Measurements from ENCODE around the gene GPR146. TPM values are rescaled to one million over a fixed set of nuclear protein-coding genes. Genes with fewer than 3 reads are reported as not detected.

GPR146 gene
- total RNA-seq, 1 experiment from 2014 or later: 0.95 TPM

GRCh38 chr7:1090686-1091643, 46.6 kb downstream of the GPR146 start:
- BruUV-seq (replicated peaks): no TSS peak
- no peaks in the 10 kb centered on the region for H3K27me3 ChIP-seq (replicated peaks; ENCODE audit: insufficient read depth, low read depth, low read length, poor library complexity)
- H3K27ac ChIP-seq (ENCODE audit: low read depth, low read length, poor library complexity, severe bottlenecking): no peak overlapping the region
- ChIA-PET POLR2A (ENCODE audit: low non-redundant PET) (no interaction called here), CTCF (interaction anchor here (0.8 kb wide), 1 partner anchor 85 kb away, joined by 3 read pairs; no protein-coding TSS in a partner anchor)
- TF ChIP-seq, protein P1, sequence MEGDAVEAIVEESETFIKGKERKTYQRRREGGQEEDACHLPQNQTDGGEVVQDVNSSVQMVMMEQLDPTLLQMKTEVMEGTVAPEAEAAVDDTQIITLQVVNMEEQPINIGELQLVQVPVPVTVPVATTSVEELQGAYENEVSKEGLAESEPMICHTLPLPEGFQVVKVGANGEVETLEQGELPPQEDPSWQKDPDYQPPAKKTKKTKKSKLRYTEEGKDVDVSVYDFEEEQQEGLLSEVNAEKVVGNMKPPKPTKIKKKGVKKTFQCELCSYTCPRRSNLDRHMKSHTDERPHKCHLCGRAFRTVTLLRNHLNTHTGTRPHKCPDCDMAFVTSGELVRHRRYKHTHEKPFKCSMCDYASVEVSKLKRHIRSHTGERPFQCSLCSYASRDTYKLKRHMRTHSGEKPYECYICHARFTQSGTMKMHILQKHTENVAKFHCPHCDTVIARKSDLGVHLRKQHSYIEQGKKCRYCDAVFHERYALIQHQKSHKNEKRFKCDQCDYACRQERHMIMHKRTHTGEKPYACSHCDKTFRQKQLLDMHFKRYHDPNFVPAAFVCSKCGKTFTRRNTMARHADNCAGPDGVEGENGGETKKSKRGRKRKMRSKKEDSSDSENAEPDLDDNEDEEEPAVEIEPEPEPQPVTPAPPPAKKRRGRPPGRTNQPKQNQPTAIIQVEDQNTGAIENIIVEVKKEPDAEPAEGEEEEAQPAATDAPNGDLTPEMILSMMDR (conservative IDR thresholded peaks at IDR 0.05; ENCODE audit: low read depth, low read length): no peak
- no peak for TF ChIP-seq EZH2 (IDR thresholded peaks at IDR 0.05; ENCODE audit: borderline replicate concordance, low read depth, low read length, poor library complexity, severe bottlenecking)
- H3K36me3 ChIP-seq (ENCODE audit: insufficient read depth, low read length, poor library complexity, severe bottlenecking): no peaks in the 10 kb centered on the region
- intact Hi-C loops (cut with micrococcal nuclease; ENCODE audit: unreplicated experiment): no loop called here
- peaks cover 12% of the 10 kb centered on the region for H3K4me1 ChIP-seq (ENCODE audit: insufficient read depth, low read length, poor library complexity, severe bottlenecking)
- H3K4me3 ChIP-seq (ENCODE audit: low read depth, low read length, poor library complexity, severe bottlenecking): no peak overlapping the region
- H3K9me3 ChIP-seq (ENCODE audit: low read depth, low read length, poor library complexity, severe bottlenecking): no peaks in the 10 kb centered on the region
- DNase-seq (ENCODE audit: low spot score): no peak

GRCh38 chr7:1091644-1092027, 47.3 kb downstream of the GPR146 start:
- Histone ChIP-seq H3K27ac (ENCODE audit: low read depth, low read length, poor library complexity, severe bottlenecking) (no peak overlapping the region), H3K4me1 (ENCODE audit: insufficient read depth, low read length, poor library complexity, severe bottlenecking) (peaks cover 7% of the 10 kb centered on the region), H3K27me3 (replicated peaks; ENCODE audit: insufficient read depth, low read depth, low read length, poor library complexity) (no peaks in the 10 kb centered on the region), H3K9me3 (ENCODE audit: low read depth, low read length, poor library complexity, severe bottlenecking) (no peaks in the 10 kb centered on the region), H3K4me3 (ENCODE audit: low read depth, low read length, poor library complexity, severe bottlenecking) (no peak overlapping the region), H3K36me3 (ENCODE audit: insufficient read depth, low read length, poor library complexity, severe bottlenecking) (no peaks in the 10 kb centered on the region)
- no TSS peak for BruUV-seq (replicated peaks)
- ChIA-PET POLR2A (ENCODE audit: low non-redundant PET) (no interaction called here), CTCF (interaction anchor here (0.8 kb wide), 1 partner anchor 84 kb away, joined by 3 read pairs; no protein-coding TSS in a partner anchor)
- TF ChIP-seq EZH2 (IDR thresholded peaks at IDR 0.05; ENCODE audit: borderline replicate concordance, low read depth, low read length, poor library complexity, severe bottlenecking): no peak
- TF ChIP-seq, protein P1 (conservative IDR thresholded peaks at IDR 0.05; ENCODE audit: low read depth, low read length): no peak
- DNase-seq (ENCODE audit: low spot score): no peak
- intact Hi-C loops (cut with micrococcal nuclease; ENCODE audit: unreplicated experiment): no loop called here

DNA sequence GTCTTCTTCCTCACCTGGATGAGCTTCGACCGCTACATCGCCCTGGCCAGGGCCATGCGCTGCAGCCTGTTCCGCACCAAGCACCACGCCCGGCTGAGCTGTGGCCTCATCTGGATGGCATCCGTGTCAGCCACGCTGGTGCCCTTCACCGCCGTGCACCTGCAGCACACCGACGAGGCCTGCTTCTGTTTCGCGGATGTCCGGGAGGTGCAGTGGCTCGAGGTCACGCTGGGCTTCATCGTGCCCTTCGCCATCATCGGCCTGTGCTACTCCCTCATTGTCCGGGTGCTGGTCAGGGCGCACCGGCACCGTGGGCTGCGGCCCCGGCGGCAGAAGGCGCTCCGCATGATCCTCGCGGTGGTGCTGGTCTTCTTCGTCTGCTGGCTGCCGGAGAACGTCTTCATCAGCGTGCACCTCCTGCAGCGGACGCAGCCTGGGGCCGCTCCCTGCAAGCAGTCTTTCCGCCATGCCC, 47.9 kb downstream of the GPR146 start:
- H3K27ac ChIP-seq (ENCODE audit: low read depth, low read length, poor library complexity, severe bottlenecking): no peak overlapping the region
- POLR2A ChIA-PET (ENCODE audit: low non-redundant PET): no interaction called here
- H3K4me3 ChIP-seq (ENCODE audit: low read depth, low read length, poor library complexity, severe bottlenecking): no peak overlapping the region
- CTCF ChIA-PET: no interaction called here
- no peaks in the 10 kb centered on the region for H3K27me3 ChIP-seq (replicated peaks; ENCODE audit: insufficient read depth, low read depth, low read length, poor library complexity)
- TF ChIP-seq, protein P1 (conservative IDR thresholded peaks at IDR 0.05; ENCODE audit: low read depth, low read length): no peak
- no peak for TF ChIP-seq EZH2 (IDR thresholded peaks at IDR 0.05; ENCODE audit: borderline replicate concordance, low read depth, low read length, poor library complexity, severe bottlenecking)
- no peaks in the 10 kb centered on the region for H3K9me3 ChIP-seq (ENCODE audit: low read depth, low read length, poor library complexity, severe bottlenecking)
- intact Hi-C loops (cut with micrococcal nuclease; ENCODE audit: unreplicated experiment): no loop called here
- H3K4me1 ChIP-seq (ENCODE audit: insufficient read depth, low read length, poor library complexity, severe bottlenecking): peaks cover 2% of the 10 kb centered on the region
- BruUV-seq (replicated peaks): no TSS peak
- DNase-seq (ENCODE audit: low spot score): no peak
- no peaks in the 10 kb centered on the region for H3K36me3 ChIP-seq (ENCODE audit: insufficient read depth, low read length, poor library complexity, severe bottlenecking)

Data from A673 (cell line).